ENCODE data around the gene CEMIP. TPM values are rescaled to one million over a fixed set of nuclear protein-coding genes. Genes with fewer than 3 reads are reported as not detected.

CEMIP gene
- total and polyA plus RNA-seq, 2 of the 4 experiments (the other 2 are of a cell fraction): 63.8 to 78.0 TPM

- Histone ChIP-seq H2AK5ac (ENCODE audit: low read depth, low read length) (no peak overlapping the region), H4K5ac (ENCODE audit: low read depth, low read length) (no peak overlapping the region), H3K18ac (ENCODE audit: low read depth, low read length) (no peak overlapping the region), H3K9ac (ENCODE audit: low read depth, low read length) (no peak overlapping the region), H2BK120ac (ENCODE audit: low read depth, low read length) (no peak overlapping the region), H3K56ac (ENCODE audit: extremely low read depth, insufficient read depth, low read length) (no peak overlapping the region), H3K36me3 (ENCODE audit: control insufficient read depth, insufficient read depth, low read length) (peaks cover 18% of the 10 kb centered on the region), H3K4me2 (ENCODE audit: low read depth, low read length) (no peak overlapping the region), H2BK5ac (ENCODE audit: low read depth, low read length, poor library complexity, severe bottlenecking) (no peak overlapping the region), H3K23ac (ENCODE audit: low read depth, low read length) (no peak overlapping the region), H3K4me1 (ENCODE audit: control insufficient read depth, insufficient read depth, low read length) (no peaks in the 10 kb centered on the region), H4K8ac (ENCODE audit: low read depth in 2 of 2, low read length in 2 of 2) (no peak overlapping the region), H3K27me3 (ENCODE audit: control insufficient read depth, insufficient read depth, low read length) (no peaks in the 10 kb centered on the region), H3K4ac (ENCODE audit: low read depth, low read length) (no peak overlapping the region), H3K14ac (replicated peaks; ENCODE audit: low read depth, low read length) (no peak overlapping the region), H3K27ac (ENCODE audit: insufficient read depth, low read length) (no peak overlapping the region), H4K91ac (ENCODE audit: insufficient read depth, low read depth, low read length) (no peak overlapping the region), H2BK20ac (ENCODE audit: low read depth, low read length) (no peak overlapping the region), H3K4me3 (ENCODE audit: insufficient read depth, low read depth, low read length) (no peak overlapping the region), H4K20me1 (ENCODE audit: insufficient read depth, low read length) (no peaks in the 10 kb centered on the region; the same call in 1 of the 2 replicates), H3K9me3 (ENCODE audit: control insufficient read depth, insufficient read depth, low read length) (no peaks in the 10 kb centered on the region), H3K9me1 (ENCODE audit: insufficient read depth, low read length) (peaks cover 4% of the 10 kb centered on the region), H2AK9ac (replicated peaks; ENCODE audit: low read depth, low read length, poor library complexity) (no peak overlapping the region), H2BK15ac (ENCODE audit: low read depth, low read length) (no peak overlapping the region), H3K79me1 (ENCODE audit: low read depth in 1 of 2, low read length in 2 of 2) (peaks cover 12 to 23% of the 10 kb centered on the region in 2 experiments; a peak in 3 of 4 replicates), H2AFZ (replicated peaks; ENCODE audit: low read length, poor library complexity) (no peak overlapping the region)
- DNase-seq (no peak), ATAC-seq (ENCODE audit: low read depth) (no peak)
- no TSS peak for BruUV-seq (replicated peaks)
- ChIA-PET CTCF (no interaction called here), POLR2A (ENCODE audit: unreplicated experiment) (no interaction called here)
- WGBS, 2 experiments (ENCODE audit: extremely low coverage in 2 of 2, insufficient read length in 1 of 2): no CpG with 5 or more reads among the region's 6 CpGs
- dilution Hi-C loops (cut with HindIII; ENCODE audit: low sequenced_read_pairs, unreplicated experiment) (no loop called here), in situ Hi-C loops (cut with MboI; ENCODE audit: low sequenced_read_pairs) (no loop called here), intact Hi-C loops (cut with micrococcal nuclease) (no loop called here)
- TF ChIP-seq RAD21 (IDR thresholded peaks at IDR 0.05; ENCODE audit: low read length) (no peak), CTCF (conservative IDR thresholded peaks at IDR 0.05; ENCODE audit: low read depth, low read length) (no peak), USF2 (IDR thresholded peaks at IDR 0.05; ENCODE audit: low read depth, low read length) (no peak), RCOR1 (IDR thresholded peaks at IDR 0.05; ENCODE audit: insufficient replicate concordance, low read length) (no peak), MXI1 (IDR thresholded peaks at IDR 0.05; ENCODE audit: borderline replicate concordance, low read depth, low read length) (no peak), MAZ (IDR thresholded peaks at IDR 0.05; ENCODE audit: borderline replicate concordance, low read depth, low read length) (no peak), MAFK (IDR thresholded peaks at IDR 0.05; ENCODE audit: low read depth, low read length) (no peak), SMC3 (IDR thresholded peaks at IDR 0.05; ENCODE audit: low read depth, low read length) (no peak), RFX5 (IDR thresholded peaks at IDR 0.05; ENCODE audit: low read depth, low read length) (no peak), FOS (IDR thresholded peaks at IDR 0.05; ENCODE audit: low read depth, low read length) (no peak), BHLHE40 (IDR thresholded peaks at IDR 0.05; ENCODE audit: low read depth, low read length) (no peak), NFE2L2 (IDR thresholded peaks at IDR 0.05; ENCODE audit: low read depth, low read length) (no peak), CHD1 (IDR thresholded peaks at IDR 0.05; ENCODE audit: low read depth, low read length) (no peak), CEBPB (IDR thresholded peaks at IDR 0.05; ENCODE audit: low read depth, low read length) (no peak), ELK1 (IDR thresholded peaks at IDR 0.05; ENCODE audit: borderline replicate concordance, low read depth, low read length) (no peak), POLR2A (IDR thresholded peaks at IDR 0.05; ENCODE audit: low read depth, low read length) (no peak)
These were observed 20.9 kb upstream of the CEMIP start for GRCh38 chr15:80758130-80758745.

Measured in IMR-90 (cell line).